ENCODE data around the gene MUC5AC.
"Not testable (repeated sequence)": the region's sequence is repeated elsewhere in the genome, so short reads cannot be mapped to it uniquely, and the experiment has no call there.

MUC5AC gene

DNA sequence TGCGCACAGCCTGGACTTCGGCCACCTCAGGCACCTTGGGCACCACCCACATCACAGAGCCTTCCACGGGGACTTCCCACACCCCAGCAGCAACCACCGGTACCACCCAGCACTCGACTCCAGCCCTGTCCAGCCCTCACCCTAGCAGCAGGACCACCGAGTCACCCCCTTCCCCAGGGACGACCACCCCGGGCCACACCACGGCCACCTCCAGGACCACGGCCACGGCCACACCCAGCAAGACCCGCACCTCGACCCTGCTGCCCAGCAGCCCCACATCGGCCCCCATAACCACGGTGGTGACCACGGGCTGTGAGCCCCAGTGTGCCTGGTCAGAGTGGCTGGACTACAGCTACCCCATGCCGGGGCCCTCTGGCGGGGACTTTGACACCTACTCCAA is 91.2 kb downstream of the MUC5AC start:
- H3K27me3 ChIP-seq (ENCODE audit: control insufficient read depth in 1 of 2, insufficient read depth in 2 of 2, low read length in 2 of 2); H3K9me3 ChIP-seq (ENCODE audit: control insufficient read depth in 2 of 2, low read length in 2 of 2); H3K36me3 ChIP-seq (ENCODE audit: control insufficient read depth in 2 of 2, insufficient read depth in 2 of 2, low read length in 2 of 2); H3K4me1 ChIP-seq (ENCODE audit: control insufficient read depth, insufficient read depth, low read length); H3K27ac ChIP-seq (ENCODE audit: low read length); H3K9ac ChIP-seq (ENCODE audit: low read length in 2 of 2); H3K4me3 ChIP-seq (ENCODE audit: low read length in 2 of 2): not testable (repeated sequence)

DNA sequence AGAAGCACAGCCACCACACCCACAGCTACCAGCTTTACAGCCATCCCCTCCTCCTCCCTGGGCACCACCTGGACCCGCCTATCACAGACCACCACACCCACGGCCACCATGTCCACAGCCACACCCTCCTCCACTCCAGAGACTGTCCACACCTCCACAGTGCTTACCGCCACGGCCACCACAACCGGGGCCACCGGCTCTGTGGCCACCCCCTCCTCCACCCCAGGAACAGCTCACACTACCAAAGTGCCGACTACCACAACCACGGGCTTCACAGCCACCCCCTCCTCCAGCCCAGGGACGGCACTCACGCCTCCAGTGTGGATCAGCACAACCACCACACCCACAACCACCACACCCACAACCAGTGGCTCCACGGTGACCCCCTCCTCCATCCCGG is 92.7 kb downstream of the MUC5AC start:
- H3K27me3 ChIP-seq (ENCODE audit: control insufficient read depth in 1 of 2, insufficient read depth in 2 of 2, low read length in 2 of 2); H3K9ac ChIP-seq (ENCODE audit: low read length in 2 of 2); H3K36me3 ChIP-seq (ENCODE audit: control insufficient read depth in 2 of 2, insufficient read depth in 2 of 2, low read length in 2 of 2); H3K4me1 ChIP-seq (ENCODE audit: control insufficient read depth, insufficient read depth, low read length); H3K27ac ChIP-seq (ENCODE audit: low read length); H3K4me3 ChIP-seq (ENCODE audit: low read length in 2 of 2); H3K9me3 ChIP-seq (ENCODE audit: control insufficient read depth in 2 of 2, low read length in 2 of 2): not testable (repeated sequence)

Data from stomach smooth muscle (tissue), 2 donors.